ENCODE measurements around the gene ZSCAN10. TPM values are rescaled to one million over a fixed set of nuclear protein-coding genes. Genes with fewer than 3 reads are reported as not detected.

ZSCAN10 gene
- total RNA-seq, 1 experiment from 2014 or later = 207 TPM

GRCh38 chr16:3094289-3095027, 4.6 kb downstream of the ZSCAN10 start:
- no peak overlapping the region for H2BK20ac ChIP-seq (ENCODE audit: low read depth, low read length, poor library complexity, severe bottlenecking)
- no peak overlapping the region for H2AK5ac ChIP-seq (ENCODE audit: insufficient read length, low read length)
- H3K23me2 ChIP-seq (ENCODE audit: insufficient read length, low read depth, low read length, poor library complexity, severe bottlenecking) = peaks cover 22% of the 10 kb centered on the region
- DNase-seq = no peak
- no peak overlapping the region for H3K56ac ChIP-seq (ENCODE audit: insufficient read length, low read depth, low read length)
- H3K9ac ChIP-seq (ENCODE audit: extremely low read depth, insufficient read length, low read length) = no peak overlapping the region
- H4K91ac ChIP-seq (ENCODE audit: insufficient read length, low read depth, low read length) = no peak overlapping the region
- no peak overlapping the region for H3T11ph ChIP-seq (ENCODE audit: low read length)
- H3K23ac ChIP-seq (ENCODE audit: insufficient read length, low read depth, low read length) = no peak overlapping the region
- H2AFZ ChIP-seq (ENCODE audit: low read length) = no peak overlapping the region
- H3K27me3 Mint-ChIP-seq (ENCODE audit: low read depth) = no peaks in the 10 kb centered on the region; the same call in 1 of the 2 replicates
- H3K14ac ChIP-seq (ENCODE audit: insufficient read depth, low read length) = no peak overlapping the region
- peak overlapping the region; percentile 71 to 87 (median 81); a peak in 4 of 7 replicates for H3K27ac Mint-ChIP-seq
- H3K4me1 Mint-ChIP-seq = peaks cover 30% of the 10 kb centered on the region in 2 experiments
- no peaks in the 10 kb centered on the region for H3K27me3 ChIP-seq (ENCODE audit: insufficient read depth, low read length)
- H3K79me2 ChIP-seq (ENCODE audit: insufficient read depth, low read length) = peaks cover 17% of the 10 kb centered on the region; the same call in 1 of the 2 replicates
- H4K5ac ChIP-seq (ENCODE audit: insufficient read length, low read depth, low read length) = no peak overlapping the region
- no CpG with 5 or more reads among the region's 22 CpGs for WGBS (ENCODE audit: extremely low coverage, insufficient read length, low lambda C conversion rate)
- no peak overlapping the region for H3K27ac ChIP-seq (ENCODE audit: insufficient read length, low read depth, low read length)
- no peak overlapping the region for H2BK5ac ChIP-seq (ENCODE audit: insufficient read length, low read length)
- H3K4me1 ChIP-seq (ENCODE audit: insufficient read depth, low read length) = peaks cover 3% of the 10 kb centered on the region; the same call in 1 of the 2 replicates
- peaks cover 6% of the 10 kb centered on the region for H3K79me1 ChIP-seq (ENCODE audit: insufficient read depth, low read depth, low read length, poor library complexity, severe bottlenecking)
- no peak overlapping the region for H3K4me2 ChIP-seq (ENCODE audit: insufficient read depth, insufficient read length, low read length)
- no peak overlapping the region for H2BK120ac ChIP-seq (ENCODE audit: low read depth, low read length, poor library complexity, severe bottlenecking)
- no peak overlapping the region for H4K8ac ChIP-seq (replicated peaks; ENCODE audit: insufficient read length, low read depth, low read length)
- H4K20me1 ChIP-seq (ENCODE audit: control insufficient read depth, insufficient read depth, insufficient read length) = no peaks in the 10 kb centered on the region
- no peak overlapping the region for H3K18ac ChIP-seq (ENCODE audit: insufficient read length, low read depth, low read length)
- peaks cover 44 to 76% (median 58%) of the 10 kb centered on the region in 3 experiments for H3K36me3 Mint-ChIP-seq (ENCODE audit: insufficient read depth in 1 of 3, low read depth in 3 of 3)
- H3K9me3 Mint-ChIP-seq = no peaks in the 10 kb centered on the region
- H2BK12ac ChIP-seq (ENCODE audit: insufficient read length, low read depth, low read length) = no peak overlapping the region
- no peak overlapping the region for H2BK15ac ChIP-seq (ENCODE audit: low read depth, low read length)
- no peak overlapping the region for H3K4ac ChIP-seq (ENCODE audit: low read depth, low read length)
- peak; percentile 88 for TF ChIP-seq CTCF (conservative IDR thresholded peaks at IDR 0.05)
- H3K9me3 ChIP-seq (ENCODE audit: control insufficient read depth, low read depth, low read length) = no peaks in the 10 kb centered on the region
- H3K4me3 Mint-ChIP-seq = peak overlapping the region in 1 of 2 experiments; percentile 2; a peak in 2 of 5 replicates

Data from H9 (cell line).